Karpas-422 (cell line): ENCODE data around the gene MDN1. TPM values are rescaled to one million over a fixed set of nuclear protein-coding genes. Genes with fewer than 3 reads are reported as not detected.

Source experiments
- DNase-seq: peaks from one replicate; pipeline ENCODE4 v3.0.0-alpha.2; 2015
- H2AFZ ChIP-seq: fragments of 200-600 bp; sonication (generic); 2 replicates; pipeline ENCODE4 v1.6.1; 2014; ENCODE audit warnings: antibody characterized with exemption, low read length, mixed read lengths
- H3K27ac ChIP-seq: fragments of 200-600 bp; sonication (generic); 2 replicates; pipeline ENCODE4 v1.5.1; 2014; ENCODE audit warnings: mild to moderate bottlenecking, low read length, moderate library complexity
- H3K27me3 ChIP-seq: fragments of 200-600 bp; sonication (generic); 2 replicates; pipeline ENCODE4 v1.6.1; 2014; ENCODE audit warnings: low read length, mixed read lengths
- H3K36me3 ChIP-seq: fragments of 200-600 bp; sonication (generic); 2 replicates; pipeline ENCODE4 v1.6.1; 2014; ENCODE audit warnings: low read length, mixed read lengths; ENCODE audit not compliant: insufficient read depth
- H3K4me1 ChIP-seq: fragments of 200-600 bp; sonication (generic); 2 replicates; pipeline ENCODE4 v1.6.1; 2014; ENCODE audit warnings: mild to moderate bottlenecking, low read length, mixed read lengths
- H3K4me2 ChIP-seq: fragments of 200-600 bp; sonication (generic); 2 replicates; pipeline ENCODE4 v1.6.1; 2014; ENCODE audit warnings: low read length, low read depth, mild to moderate bottlenecking; ENCODE audit not compliant: poor library complexity, severe bottlenecking
- H3K4me3 ChIP-seq: fragments of 200-600 bp; sonication (generic); 2 replicates; pipeline ENCODE4 v1.5.1; 2014; ENCODE audit warnings: mild to moderate bottlenecking, antibody characterized with exemption, low read length, mixed read lengths
- H3K79me2 ChIP-seq: fragments of 200-600 bp; sonication (generic); 2 replicates; pipeline ENCODE4 v1.6.1; 2014; ENCODE audit warnings: mild to moderate bottlenecking, low read length, mixed read lengths
- H3K9ac ChIP-seq: fragments of 200-600 bp; sonication (generic); 2 replicates; pipeline ENCODE4 v1.6.0; 2014; ENCODE audit warnings: low read length
- H3K9me2 ChIP-seq: fragments of 200-600 bp; sonication (generic), shearing (Covaris generic); replicated peaks from 2 replicates; pipeline ENCODE4 v1.6.0; 2014; ENCODE audit warnings: mild to moderate bottlenecking, low read length, moderate library complexity; ENCODE audit not compliant: insufficient read depth
- H3K9me3 ChIP-seq: fragments of 300-700, 200-600 bp; sonication (generic); 2 replicates; pipeline ENCODE4 v1.6.1; 2014; ENCODE audit warnings: low read length, mixed read lengths
- H4K20me1 ChIP-seq: fragments of 200-600 bp; sonication (generic); 2 replicates; pipeline ENCODE4 v1.6.1; 2014; ENCODE audit warnings: mild to moderate bottlenecking, antibody characterized with exemption, low read length, low read depth; ENCODE audit not compliant: insufficient read depth
- total RNA-seq: library from RNA; depleted of rRNA; stranded (reverse); fragments of >200 nt; shearing (Covaris generic); gene quantifications from 2 replicates; pipeline ENCODE4 v1.2.3, GENCODE V29; 2014; ENCODE audit warnings: low replicate concordance

MDN1 gene
- total RNA-seq, 1 experiment from 2014 or later: 42.0 TPM

GRCh38 chr6:89682991-89683390 is 136.6 kb downstream of the MDN1 start:
- H3K9ac ChIP-seq: no peak overlapping the region

GRCh38 chr6:89681983-89682564 is 137.5 kb downstream of the MDN1 start:
- H3K27ac ChIP-seq: no peak overlapping the region
- no peak overlapping the region for H3K4me3 ChIP-seq
- H3K9ac ChIP-seq: no peak overlapping the region
- H3K27me3 ChIP-seq: no peaks in the 10 kb centered on the region
- H3K4me1 ChIP-seq: no peaks in the 10 kb centered on the region
- H2AFZ ChIP-seq: no peak overlapping the region
- no peaks in the 10 kb centered on the region for H3K9me3 ChIP-seq
- no peaks in the 10 kb centered on the region for H3K9me2 ChIP-seq
- H4K20me1 ChIP-seq: no peaks in the 10 kb centered on the region
- DNase-seq: no peak
- no peaks in the 10 kb centered on the region; the same call in 1 of the 2 replicates for H3K79me2 ChIP-seq
- H3K36me3 ChIP-seq: peaks cover 54% of the 10 kb centered on the region
- no peak overlapping the region for H3K4me2 ChIP-seq

More at GRCh38 chr6:89682991-89683390, 136.6 kb downstream of the MDN1 start:
- H3K27me3 ChIP-seq: no peaks in the 10 kb centered on the region
- no peak overlapping the region for H2AFZ ChIP-seq
- no peaks in the 10 kb centered on the region for H4K20me1 ChIP-seq
- no peak overlapping the region for H3K27ac ChIP-seq
- no peak overlapping the region for H3K4me2 ChIP-seq
- H3K4me3 ChIP-seq: no peak overlapping the region
- no peaks in the 10 kb centered on the region for H3K9me3 ChIP-seq
- H3K36me3 ChIP-seq: peaks cover 56% of the 10 kb centered on the region
- DNase-seq: no peak
- no peaks in the 10 kb centered on the region for H3K9me2 ChIP-seq
- no peaks in the 10 kb centered on the region for H3K4me1 ChIP-seq
- H3K79me2 ChIP-seq: no peaks in the 10 kb centered on the region; the same call in 1 of the 2 replicates

- Histone ChIP-seq H3K9me3 (no peaks in the 10 kb centered on the region), H3K79me2 (no peaks in the 10 kb centered on the region; the same call in 1 of the 2 replicates), H3K4me2 (no peak overlapping the region), H3K27me3 (no peaks in the 10 kb centered on the region), H4K20me1 (no peaks in the 10 kb centered on the region), H2AFZ (no peak overlapping the region), H3K36me3 (peaks cover 56% of the 10 kb centered on the region), H3K9ac (no peak overlapping the region), H3K4me3 (no peak overlapping the region), H3K27ac (no peak overlapping the region), H3K4me1 (no peaks in the 10 kb centered on the region), H3K9me2 (no peaks in the 10 kb centered on the region)
- no peak for DNase-seq
Measured at GRCh38 chr6:89680551-89680950, 139.0 kb downstream of the MDN1 start.

GRCh38 chr6:89680150-89680549 is 139.4 kb downstream of the MDN1 start:
- no peaks in the 10 kb centered on the region for H3K9me2 ChIP-seq
- H3K27me3 ChIP-seq: no peaks in the 10 kb centered on the region
- no peak for DNase-seq
- H3K4me2 ChIP-seq: no peak overlapping the region
- no peaks in the 10 kb centered on the region; the same call in 1 of the 2 replicates for H3K79me2 ChIP-seq
- H2AFZ ChIP-seq: no peak overlapping the region
- no peak overlapping the region for H3K4me3 ChIP-seq
- no peaks in the 10 kb centered on the region for H3K9me3 ChIP-seq
- no peak overlapping the region for H3K27ac ChIP-seq
- no peak overlapping the region for H3K9ac ChIP-seq
- no peaks in the 10 kb centered on the region for H4K20me1 ChIP-seq
- H3K36me3 ChIP-seq: peaks cover 56% of the 10 kb centered on the region
- H3K4me1 ChIP-seq: no peaks in the 10 kb centered on the region

- peaks cover 63% of the 10 kb centered on the region for H3K36me3 ChIP-seq
- H3K79me2 ChIP-seq: no peaks in the 10 kb centered on the region; the same call in 1 of the 2 replicates
- no peaks in the 10 kb centered on the region for H3K9me3 ChIP-seq
- no peak overlapping the region for H2AFZ ChIP-seq
- no peak overlapping the region for H3K27ac ChIP-seq
- no peaks in the 10 kb centered on the region for H4K20me1 ChIP-seq
- no peak overlapping the region for H3K9ac ChIP-seq
- no peak overlapping the region for H3K4me3 ChIP-seq
- no peaks in the 10 kb centered on the region for H3K9me2 ChIP-seq
- DNase-seq: no peak
- H3K27me3 ChIP-seq: no peaks in the 10 kb centered on the region
- H3K4me1 ChIP-seq: no peaks in the 10 kb centered on the region
- no peak overlapping the region for H3K4me2 ChIP-seq
Measured at GRCh38 chr6:89679215-89680120, 140.1 kb downstream of the MDN1 start.

GRCh38 chr6:89678531-89678930 is 141.1 kb downstream of the MDN1 start:
- DNase-seq: no peak

GRCh38 chr6:89675949-89676748 is 143.4 kb downstream of the MDN1 start:
- Histone ChIP-seq H3K4me3 (no peak overlapping the region), H3K4me2 (no peak overlapping the region), H4K20me1 (no peaks in the 10 kb centered on the region), H3K4me1 (no peaks in the 10 kb centered on the region), H3K27ac (no peak overlapping the region), H3K9me2 (no peaks in the 10 kb centered on the region), H2AFZ (no peak overlapping the region), H3K27me3 (no peaks in the 10 kb centered on the region), H3K79me2 (0 out of 2 replicates have a peak, but pooled peaks cover 2% of the 10 kb centered on the region), H3K9ac (no peak overlapping the region), H3K36me3 (peaks cover 67% of the 10 kb centered on the region), H3K9me3 (no peaks in the 10 kb centered on the region)
- DNase-seq: no peak

More at GRCh38 chr6:89678531-89678930, 141.1 kb downstream of the MDN1 start:
- no peaks in the 10 kb centered on the region for H3K9me2 ChIP-seq
- no peak overlapping the region for H2AFZ ChIP-seq
- no peaks in the 10 kb centered on the region; the same call in 1 of the 2 replicates for H3K79me2 ChIP-seq
- H3K27me3 ChIP-seq: no peaks in the 10 kb centered on the region
- no peak overlapping the region for H3K27ac ChIP-seq
- no peak overlapping the region for H3K9ac ChIP-seq
- H3K36me3 ChIP-seq: peaks cover 65% of the 10 kb centered on the region
- H4K20me1 ChIP-seq: no peaks in the 10 kb centered on the region
- no peak overlapping the region for H3K4me2 ChIP-seq
- H3K4me1 ChIP-seq: no peaks in the 10 kb centered on the region
- H3K9me3 ChIP-seq: no peaks in the 10 kb centered on the region
- no peak overlapping the region for H3K4me3 ChIP-seq
